Esophagus muscularis mucosa (tissue), 4 donors: ENCODE data around the gene EMP1. TPM values are rescaled to one million over a fixed set of nuclear protein-coding genes. Genes with fewer than 3 reads are reported as not detected.
"Not testable (repeated sequence)": the region's sequence is repeated elsewhere in the genome, so short reads cannot be mapped to it uniquely, and the experiment has no call there.

Source experiments
- DNase-seq: peaks from one replicate; pipeline ENCODE4 v3.0.0-alpha.2; 2017; ENCODE audit errors: extremely low spot score
- H3K27ac ChIP-seq, 4 donors: fragments of 200-600 bp; sonication (generic); replicated peaks in 1 of 4; 1 replicate in 3 of 4; 2 replicates in 1 of 4; pipeline ENCODE4 v1.5.1; 2016 to 2019; ENCODE audit warnings: mild to moderate bottlenecking in 1 of 4
- H3K27me3 ChIP-seq, 4 donors: fragments of 200-600 bp; sonication (generic); one replicate each; pipeline versions ENCODE4 v1.5.1 to v1.6.0; 2016 to 2019
- H3K36me3 ChIP-seq, 4 donors: fragments of 200-600 bp; sonication (generic); one replicate each; pipeline ENCODE4 v1.5.1; 2016 to 2019
- H3K4me1 ChIP-seq, 4 donors: fragments of 200-600 bp; sonication (generic); one replicate each; pipeline ENCODE4 v1.5.1; 2016 to 2019
- H3K4me3 ChIP-seq, 4 donors: fragments of 200-600 bp; sonication (generic); 1 replicate in 2 of 4; 2 replicates in 2 of 4; pipeline ENCODE4 v1.5.1; 2016 to 2019; ENCODE audit warnings: mild to moderate bottlenecking in 4 of 4, moderate library complexity in 1 of 4
- H3K9me3 ChIP-seq, 4 donors: fragments of 200-600 bp; sonication (generic); 1 replicate in 3 of 4; 2 replicates in 1 of 4; pipeline ENCODE4 v1.5.1; 2016 to 2019
- EP300 ChIP-seq: sonication (generic); formaldehyde crosslinking; IDR thresholded peaks from one replicate; pipeline ENCODE4 v1.6.1; 2017; ENCODE audit warnings: antibody characterized with exemption
- POLR2A ChIP-seq: fragments of 450-650 bp; IDR thresholded peaks from one replicate; pipeline ENCODE4 v1.6.1; 2017; ENCODE audit warnings: antibody characterized with exemption, moderate library complexity, mild to moderate bottlenecking, low read depth
- POLR2AphosphoS5 ChIP-seq, 2 donors: sonication (generic); formaldehyde crosslinking; IDR thresholded peaks; one replicate each; pipeline ENCODE4 v1.6.1; 2017; ENCODE audit warnings: antibody characterized with exemption in 2 of 2
- WGBS: methylation state at CpG from one replicate; pipeline ENCODE4 v1.1.5; 2018; 5-methylcytosine and 5-hydroxymethylcytosine counted together
- intact Hi-C: fragments of 100-400 bp; cut with DNase I; formaldehyde crosslinking; loops from one replicate; pipeline ENCODE4 v1.15.1; 2023
- total RNA-seq, 4 donors: library from RNA; depleted of rRNA; stranded (reverse); fragments of >200 nt; gene quantifications; one replicate each; pipeline versions ENCODE4 v1.1.0 to v1.2.1, GENCODE V29; 2016
- TF ChIP-seq, protein P1 (sequence below), 3 experiments: fragments of 200-600 bp in 2 of 3; fragments of 450-650 bp in 1 of 3; sonication (generic) in 2 of 3; IDR thresholded peaks; one replicate each; pipeline ENCODE4 v1.5.1; 2017 to 2019; ENCODE audit warnings: antibody characterized with exemption in 3 of 3, mild to moderate bottlenecking in 2 of 3, moderate library complexity in 1 of 3

EMP1 gene
- total RNA-seq, 4 donors from 2014 or later, result 42.8 to 425 (median 63.0) TPM

DNA sequence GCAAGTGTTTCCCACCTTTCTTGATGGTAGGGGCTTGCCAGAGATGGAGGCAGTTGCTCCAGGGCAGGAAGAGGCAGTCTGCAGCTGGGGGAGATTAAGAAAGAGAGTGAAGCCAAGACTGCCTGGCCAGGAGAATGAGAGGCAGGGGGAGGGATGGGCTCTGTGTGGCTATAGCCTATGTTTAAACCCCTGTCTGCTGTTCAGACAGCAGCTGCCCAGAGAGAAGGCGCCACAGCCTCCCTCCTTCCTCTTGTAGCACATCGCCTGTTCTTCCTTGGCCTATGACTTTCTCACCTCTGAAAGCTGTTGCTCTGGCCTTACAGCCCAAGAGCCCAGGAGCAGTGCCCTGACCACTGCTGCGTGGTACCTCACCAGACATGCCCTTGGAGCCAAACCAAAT, 61.7 kb downstream of the EMP1 start:
- no peaks in the 10 kb centered on the region for H3K36me3 ChIP-seq
- no peak overlapping the region for H3K4me3 ChIP-seq
- H3K9me3 ChIP-seq, result no peaks in the 10 kb centered on the region
- DNase-seq, result no peak
- no peak overlapping the region for H3K27ac ChIP-seq
- intact Hi-C loops, result loop anchor here (5.0 kb wide), 1 partner anchor 404 kb away; no protein-coding TSS in a partner anchor
- H3K4me1 ChIP-seq, result peaks cover 4 to 11% (median 8%) of the 10 kb centered on the region in 4 donors
- H3K27me3 ChIP-seq, result no peaks in the 10 kb centered on the region
- 89% methylated on average over 3 of the region's 3 CpGs for WGBS
- TF ChIP-seq EP300 (no peak), POLR2A (no peak), POLR2AphosphoS5 (IDR thresholded peaks at IDR 0.05) (no peak)
- TF ChIP-seq, protein P1, sequence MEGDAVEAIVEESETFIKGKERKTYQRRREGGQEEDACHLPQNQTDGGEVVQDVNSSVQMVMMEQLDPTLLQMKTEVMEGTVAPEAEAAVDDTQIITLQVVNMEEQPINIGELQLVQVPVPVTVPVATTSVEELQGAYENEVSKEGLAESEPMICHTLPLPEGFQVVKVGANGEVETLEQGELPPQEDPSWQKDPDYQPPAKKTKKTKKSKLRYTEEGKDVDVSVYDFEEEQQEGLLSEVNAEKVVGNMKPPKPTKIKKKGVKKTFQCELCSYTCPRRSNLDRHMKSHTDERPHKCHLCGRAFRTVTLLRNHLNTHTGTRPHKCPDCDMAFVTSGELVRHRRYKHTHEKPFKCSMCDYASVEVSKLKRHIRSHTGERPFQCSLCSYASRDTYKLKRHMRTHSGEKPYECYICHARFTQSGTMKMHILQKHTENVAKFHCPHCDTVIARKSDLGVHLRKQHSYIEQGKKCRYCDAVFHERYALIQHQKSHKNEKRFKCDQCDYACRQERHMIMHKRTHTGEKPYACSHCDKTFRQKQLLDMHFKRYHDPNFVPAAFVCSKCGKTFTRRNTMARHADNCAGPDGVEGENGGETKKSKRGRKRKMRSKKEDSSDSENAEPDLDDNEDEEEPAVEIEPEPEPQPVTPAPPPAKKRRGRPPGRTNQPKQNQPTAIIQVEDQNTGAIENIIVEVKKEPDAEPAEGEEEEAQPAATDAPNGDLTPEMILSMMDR (IDR thresholded peaks at IDR 0.05), result no peak

DNA sequence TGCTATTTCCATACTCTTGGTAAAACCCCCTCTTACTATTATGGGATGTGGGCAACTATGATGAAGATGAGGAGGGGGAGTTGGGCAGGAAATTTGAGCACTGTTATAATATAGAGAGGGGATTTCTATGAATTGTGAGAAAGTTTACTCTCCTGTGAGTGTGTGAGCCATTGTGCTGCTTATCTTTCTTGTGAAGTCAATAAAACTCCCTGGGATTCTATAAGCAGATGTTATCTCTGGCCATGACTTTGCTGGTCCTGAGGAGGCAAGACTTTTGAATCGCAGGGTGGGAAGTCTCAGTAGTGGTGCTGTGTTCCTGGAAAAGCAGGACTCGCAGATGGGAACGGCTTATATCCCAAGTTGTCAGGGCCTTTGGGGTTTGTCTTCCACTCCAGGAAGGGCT, 62.2 kb downstream of the EMP1 start:
- no peak for TF ChIP-seq POLR2A
- TF ChIP-seq POLR2AphosphoS5 (IDR thresholded peaks at IDR 0.05), result no peak
- TF ChIP-seq, protein P1 (IDR thresholded peaks at IDR 0.05), result no peak
- no peak for TF ChIP-seq EP300
- 90% methylated on average over 3 of the region's 3 CpGs for WGBS
- H3K27ac ChIP-seq, result no peak overlapping the region
- peaks cover 4 to 11% (median 8%) of the 10 kb centered on the region in 4 donors for H3K4me1 ChIP-seq
- H3K27me3 ChIP-seq, result no peaks in the 10 kb centered on the region
- H3K36me3 ChIP-seq, result no peaks in the 10 kb centered on the region
- intact Hi-C loops, result loop anchor here (5.0 kb wide), 1 partner anchor 404 kb away; no protein-coding TSS in a partner anchor
- no peak overlapping the region for H3K4me3 ChIP-seq
- no peaks in the 10 kb centered on the region for H3K9me3 ChIP-seq
- DNase-seq, result no peak

DNA sequence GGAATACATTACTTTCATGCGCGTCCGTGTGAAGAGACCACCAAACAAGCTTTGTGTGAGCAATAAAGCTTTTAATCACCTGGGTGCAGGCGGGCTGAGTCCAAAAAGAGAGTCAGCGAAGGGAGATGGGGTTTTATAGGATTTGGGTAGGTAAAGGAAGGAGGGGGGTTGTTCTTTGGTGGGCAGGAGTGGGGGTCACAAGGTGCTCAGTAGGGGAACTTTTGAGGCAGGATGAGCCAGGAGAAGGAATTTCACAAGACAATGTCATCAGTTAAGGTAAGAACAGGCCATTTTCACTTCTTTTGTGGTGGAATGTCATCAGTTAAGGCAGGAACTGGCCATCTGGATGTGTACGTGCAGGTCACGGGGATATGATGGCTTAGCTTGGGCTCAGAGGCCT, 63.1 kb downstream of the EMP1 start:
- DNase-seq, H3K9me3 ChIP-seq, H3K4me3 ChIP-seq, H3K27me3 ChIP-seq, H3K36me3 ChIP-seq, H3K27ac ChIP-seq: not testable (repeated sequence)
- 93% methylated on average over 7 of the region's 7 CpGs for WGBS
- H3K4me1 ChIP-seq, result peaks cover 4 to 11% (median 8%) of the 10 kb centered on the region in 4 donors
- intact Hi-C loops, result loop anchor here (5.0 kb wide), 1 partner anchor 403 kb away; no protein-coding TSS in a partner anchor

DNA sequence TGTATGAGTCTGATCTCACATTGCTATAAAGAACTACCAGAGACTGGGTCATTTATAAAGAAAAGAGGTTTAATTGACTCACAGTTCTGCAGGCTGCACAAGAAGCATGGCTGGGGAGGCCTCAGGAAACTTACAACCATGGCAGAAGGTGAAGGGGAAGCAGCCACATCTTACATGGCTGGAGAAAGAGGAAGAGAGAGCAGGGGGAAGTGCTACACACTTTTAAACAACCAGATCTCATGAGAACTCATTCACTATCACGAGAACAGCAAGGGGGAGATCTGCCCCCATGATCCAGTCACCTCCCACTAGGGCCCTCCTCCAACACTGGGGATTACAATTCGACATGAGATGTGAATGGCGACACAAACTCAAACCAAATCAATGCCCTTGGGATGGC, 71.3 kb downstream of the EMP1 start:
- DNase-seq, H3K9me3 ChIP-seq, intact Hi-C loops, H3K27ac ChIP-seq, H3K36me3 ChIP-seq, H3K4me3 ChIP-seq, H3K27me3 ChIP-seq, H3K4me1 ChIP-seq: not testable (repeated sequence)
- WGBS, result 60% methylated on average over 1 of the region's 3 CpGs

DNA sequence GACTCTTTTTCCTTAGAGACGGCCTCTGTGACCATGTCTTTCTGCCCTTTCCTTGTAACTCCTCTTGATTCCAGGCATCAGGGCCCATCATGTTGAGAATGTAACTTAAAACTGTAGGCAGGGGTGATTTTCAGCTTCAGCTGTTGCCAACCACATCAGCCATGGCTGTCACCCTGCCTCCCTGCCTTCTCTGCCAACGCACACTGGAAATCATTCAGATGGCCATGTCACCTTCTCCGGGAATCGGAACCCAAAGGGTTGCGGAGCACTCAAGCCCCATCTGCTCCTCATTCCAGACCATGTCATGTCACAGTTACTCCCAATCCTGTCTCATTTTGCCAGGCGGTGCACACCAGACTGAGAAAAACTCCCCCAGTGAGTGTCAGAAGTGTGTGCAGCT, 72.1 kb downstream of the EMP1 start:
- Histone ChIP-seq H3K27me3 (no peaks in the 10 kb centered on the region), H3K4me3 (no peak overlapping the region), H3K27ac (no peak overlapping the region), H3K36me3 (no peaks in the 10 kb centered on the region), H3K9me3 (no peaks in the 10 kb centered on the region), H3K4me1 (no peaks in the 10 kb centered on the region)
- DNase-seq, result no peak
- no peak for TF ChIP-seq POLR2A
- no peak for TF ChIP-seq POLR2AphosphoS5 (IDR thresholded peaks at IDR 0.05)
- TF ChIP-seq, protein P1 (IDR thresholded peaks at IDR 0.05), result no peak
- TF ChIP-seq EP300, result no peak
- intact Hi-C loops, result no loop called here
- 95% methylated on average over 6 of the region's 6 CpGs for WGBS

Other genes with a start within 250 kb of the EMP1 start
- under 1 TPM in 1 of 4 donors, not detected in 3; 0.84 TPM for gene GPRC5D, start 244.6 kb upstream of the EMP1 start, total RNA-seq
- 10 to 100 TPM; 40.6 to 70.6 (median 61.9) TPM for gene HEBP1, start 196.5 kb upstream of the EMP1 start, total RNA-seq
- gene FAM234B, start 152.3 kb upstream of the EMP1 start, total RNA-seq, result 1 to 10 TPM; 1.2 to 6.7 (median 5.0) TPM
- not detected for gene GSG1, start 93.1 kb upstream of the EMP1 start, total RNA-seq